ENCODE measurements around the gene DRD2.

Gene DRD2

DNA sequence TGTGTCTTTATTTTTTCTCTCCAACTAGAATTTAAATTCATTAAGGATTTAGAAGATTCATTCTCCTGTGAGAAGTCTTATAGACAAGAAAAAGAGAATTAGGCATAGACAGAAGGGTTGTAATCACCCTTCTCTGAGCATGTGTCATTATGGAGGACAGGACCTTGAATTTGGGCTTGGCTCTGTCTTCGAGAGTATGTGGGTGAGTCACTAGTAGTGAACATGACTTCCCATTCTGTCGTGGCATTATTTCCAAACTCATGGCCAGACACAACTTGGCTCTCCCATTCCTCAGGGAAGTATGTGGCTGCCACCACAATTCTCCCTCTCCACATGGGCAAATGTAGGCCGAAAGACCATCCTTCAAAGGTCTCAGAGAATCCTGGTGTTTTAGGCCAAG is 101.9 kb downstream of the DRD2 start:
- DNase-seq (ENCODE audit: low spot score) (no peak), FAIRE-seq (no peak)

- FAIRE-seq (no peak), DNase-seq (ENCODE audit: low spot score) (no peak)
Measured at GRCh38 chr11:113372309-113372708, 102.9 kb downstream of the DRD2 start.

DNA sequence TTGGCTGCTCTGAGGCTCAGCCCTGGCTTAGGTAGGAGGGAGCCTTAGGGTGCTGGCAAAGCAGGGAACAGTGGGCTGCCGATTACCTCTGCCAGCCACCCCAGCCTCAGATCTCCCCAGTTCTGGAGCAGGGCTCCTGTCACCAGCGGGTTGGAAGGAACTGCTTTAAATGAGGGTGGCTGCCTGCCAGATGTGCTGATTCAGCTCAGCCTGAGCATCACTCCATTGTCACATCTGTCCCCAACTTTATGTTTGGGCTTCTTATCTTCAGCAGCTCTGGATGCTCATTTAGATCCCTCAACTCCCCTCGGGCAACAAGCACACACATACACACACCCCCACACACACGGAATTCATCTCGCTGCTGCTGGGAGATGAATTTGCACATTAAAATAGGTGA is 104.6 kb downstream of the DRD2 start:
- DNase-seq (ENCODE audit: low spot score) (no peak), FAIRE-seq (no peak)

DNA sequence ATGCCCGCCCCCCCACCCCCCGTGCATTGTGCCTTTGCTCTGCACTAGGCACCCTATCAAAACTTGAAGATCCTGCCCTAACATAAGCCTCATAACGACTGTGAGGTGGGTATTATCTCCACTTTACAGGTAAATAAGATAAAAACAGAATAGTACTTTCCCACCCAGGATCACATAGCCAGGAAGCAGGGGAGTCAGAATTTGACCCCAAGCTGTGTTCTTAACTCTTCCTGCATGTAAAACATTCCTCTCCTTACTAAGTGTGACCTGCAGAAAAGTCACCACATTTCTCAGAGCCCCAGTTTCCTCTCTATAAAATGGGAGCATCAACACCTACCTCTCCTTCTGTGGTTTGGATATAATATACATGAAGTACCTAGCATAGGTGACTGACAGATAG is 105.8 kb downstream of the DRD2 start:
- FAIRE-seq, result no peak
- no peak for DNase-seq (ENCODE audit: low spot score)

- DNase-seq (ENCODE audit: low spot score) (no peak), FAIRE-seq (no peak)
Measured at GRCh38 chr11:113365895-113366294, 109.3 kb downstream of the DRD2 start.

DNA sequence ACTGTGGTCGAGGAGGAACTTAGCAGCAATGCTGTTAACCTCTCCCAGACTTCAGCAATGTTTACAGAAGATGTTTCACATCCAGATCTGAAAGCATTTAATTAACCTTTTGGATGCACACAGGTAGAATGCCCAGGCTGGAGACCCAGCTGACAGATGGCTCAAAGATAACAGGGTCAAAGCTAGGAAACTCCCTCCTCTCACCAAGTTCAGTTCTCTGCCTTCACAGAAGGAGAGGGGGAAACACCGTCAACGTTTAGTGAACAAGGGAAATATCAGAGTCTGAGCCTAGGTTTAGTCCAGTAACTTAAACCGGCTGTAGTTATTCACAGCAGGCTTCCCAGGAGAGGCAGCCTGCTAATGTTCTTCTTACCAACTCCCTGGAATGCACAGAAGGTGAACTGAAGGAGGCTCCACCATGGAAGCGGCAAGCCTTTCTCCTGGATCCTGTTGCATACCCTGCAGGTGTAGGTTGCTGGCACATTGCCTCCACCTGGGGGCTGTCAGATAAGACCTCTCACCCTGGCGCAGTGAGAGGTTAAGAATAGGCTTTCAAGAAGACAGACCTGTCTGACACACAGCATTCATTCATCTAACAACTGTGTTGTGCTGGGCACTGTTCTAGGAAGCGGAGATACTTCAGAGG is 111.1 kb downstream of the DRD2 start:
- FAIRE-seq, result no peak
- DNase-seq (ENCODE audit: low spot score), result no peak

- FAIRE-seq, result no peak
Measured at GRCh38 chr11:113363406-113363805, 111.8 kb downstream of the DRD2 start.

More at GRCh38 chr11:113363406-113363805, 111.8 kb downstream of the DRD2 start:
- DNase-seq (ENCODE audit: low spot score), result no peak
